K562 (cell line): ENCODE measurements around the gene VEGFB.

Source experiments
- POLR2A ChIP-seq: fragments of 450-650 bp; conservative IDR thresholded peaks from 2 replicates; pipeline ENCODE4 v1.6.1; 2016
- SP1 ChIP-seq: sonication (generic); formaldehyde crosslinking; IDR thresholded peaks from 2 replicates; pipeline ENCODE4 v1.8.1; 2022; ENCODE audit warnings: mild to moderate bottlenecking, missing genetic modification reagents
- TARDBP ChIP-seq: fragments of 450-650 bp; IDR thresholded peaks from 2 replicates; pipeline ENCODE4 v1.6.1; 2016
- TF ChIP-seq, protein P1 (sequence below), 3 experiments: IDR thresholded peaks in 2 of 3; conservative IDR thresholded peaks in 1 of 3; 2 replicates each; pipeline ENCODE4 v1.5.1; 2011 to 2012; ENCODE audit warnings: low read length in 3 of 3, mild to moderate bottlenecking in 3 of 3, control low read depth in 2 of 3, improper control_type of control experiment in 1 of 3, inconsistent platforms in 1 of 3, low read depth in 1 of 3, mixed read lengths in 1 of 3, moderate library complexity in 1 of 3; ENCODE audit not compliant: insufficient read depth in 2 of 3
- TF ChIP-seq, protein P2 (sequence below): fragments of 200-800 bp; sonication (Bioruptor generic); IDR thresholded peaks from 2 replicates; pipeline ENCODE4 v1.6.1; 2017; ENCODE audit warnings: missing genetic modification characterization, missing compliant biosample characterization
- TF ChIP-seq, protein P3 (sequence below): fragments of 250-450 bp; sonication (Bioruptor Pico); IDR thresholded peaks from 2 replicates; pipeline ENCODE4 v1.9.0; 2021; ENCODE audit warnings: mild to moderate bottlenecking
- TF ChIP-seq, protein P4 (sequence below): sonication (generic); formaldehyde crosslinking; IDR thresholded peaks from 2 replicates; pipeline ENCODE4 v1.8.1; 2022; ENCODE audit warnings: missing genetic modification reagents

DNA sequence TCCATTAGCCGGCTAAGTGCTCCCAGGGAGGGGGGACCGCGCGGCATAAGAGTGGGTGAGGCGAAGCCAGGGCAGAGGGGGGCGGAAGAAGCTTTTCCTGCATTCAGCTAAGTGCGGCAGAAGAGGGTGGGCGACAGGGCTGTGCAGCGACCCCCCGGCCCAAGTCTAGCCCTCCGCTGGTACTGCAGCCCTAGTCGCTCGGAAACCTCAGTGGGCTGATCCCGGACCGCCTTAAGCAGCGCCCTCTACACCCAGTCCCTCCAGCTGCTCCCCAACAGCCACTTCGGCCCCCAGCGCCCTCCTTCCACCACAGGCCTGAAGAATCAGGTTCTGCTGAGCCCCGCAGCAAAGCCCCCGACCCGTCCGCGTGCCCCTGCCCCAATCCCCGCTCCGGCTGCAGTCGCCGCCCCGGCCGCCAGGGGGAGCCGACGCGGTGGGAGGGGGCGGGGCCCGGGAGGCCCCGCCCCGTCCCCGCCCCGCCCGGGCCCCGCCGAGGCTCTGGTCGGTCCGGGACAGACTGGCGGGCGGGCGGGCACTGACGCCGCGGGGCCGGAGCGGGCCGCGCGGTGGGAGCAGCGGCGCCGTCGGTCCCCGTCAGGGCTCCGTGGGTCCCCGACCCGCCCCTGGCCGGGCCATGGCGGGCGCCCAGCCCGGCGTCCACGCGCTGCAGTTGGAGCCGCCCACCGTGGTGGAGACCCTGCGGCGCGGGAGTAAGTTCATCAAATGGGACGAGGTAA lies 16.8 kb downstream of the VEGFB start, which contains the start of gene PLCB3:
- TF ChIP-seq POLR2A, result peak; percentile 62
- peak; percentile 74 for TF ChIP-seq SP1 (CRISPR knock-in tag)
- no peak for TF ChIP-seq TARDBP
- TF ChIP-seq, protein P1, sequence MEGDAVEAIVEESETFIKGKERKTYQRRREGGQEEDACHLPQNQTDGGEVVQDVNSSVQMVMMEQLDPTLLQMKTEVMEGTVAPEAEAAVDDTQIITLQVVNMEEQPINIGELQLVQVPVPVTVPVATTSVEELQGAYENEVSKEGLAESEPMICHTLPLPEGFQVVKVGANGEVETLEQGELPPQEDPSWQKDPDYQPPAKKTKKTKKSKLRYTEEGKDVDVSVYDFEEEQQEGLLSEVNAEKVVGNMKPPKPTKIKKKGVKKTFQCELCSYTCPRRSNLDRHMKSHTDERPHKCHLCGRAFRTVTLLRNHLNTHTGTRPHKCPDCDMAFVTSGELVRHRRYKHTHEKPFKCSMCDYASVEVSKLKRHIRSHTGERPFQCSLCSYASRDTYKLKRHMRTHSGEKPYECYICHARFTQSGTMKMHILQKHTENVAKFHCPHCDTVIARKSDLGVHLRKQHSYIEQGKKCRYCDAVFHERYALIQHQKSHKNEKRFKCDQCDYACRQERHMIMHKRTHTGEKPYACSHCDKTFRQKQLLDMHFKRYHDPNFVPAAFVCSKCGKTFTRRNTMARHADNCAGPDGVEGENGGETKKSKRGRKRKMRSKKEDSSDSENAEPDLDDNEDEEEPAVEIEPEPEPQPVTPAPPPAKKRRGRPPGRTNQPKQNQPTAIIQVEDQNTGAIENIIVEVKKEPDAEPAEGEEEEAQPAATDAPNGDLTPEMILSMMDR (IDR thresholded peaks at IDR 0.05 in 2 of 3, conservative IDR thresholded peaks at IDR 0.05 in 1 of 3; ENCODE audit: insufficient read depth in 2 of 3, low read depth in 1 of 3, low read length in 3 of 3), result peak; percentile 60 to 78 (median 63)
- TF ChIP-seq, protein P2, sequence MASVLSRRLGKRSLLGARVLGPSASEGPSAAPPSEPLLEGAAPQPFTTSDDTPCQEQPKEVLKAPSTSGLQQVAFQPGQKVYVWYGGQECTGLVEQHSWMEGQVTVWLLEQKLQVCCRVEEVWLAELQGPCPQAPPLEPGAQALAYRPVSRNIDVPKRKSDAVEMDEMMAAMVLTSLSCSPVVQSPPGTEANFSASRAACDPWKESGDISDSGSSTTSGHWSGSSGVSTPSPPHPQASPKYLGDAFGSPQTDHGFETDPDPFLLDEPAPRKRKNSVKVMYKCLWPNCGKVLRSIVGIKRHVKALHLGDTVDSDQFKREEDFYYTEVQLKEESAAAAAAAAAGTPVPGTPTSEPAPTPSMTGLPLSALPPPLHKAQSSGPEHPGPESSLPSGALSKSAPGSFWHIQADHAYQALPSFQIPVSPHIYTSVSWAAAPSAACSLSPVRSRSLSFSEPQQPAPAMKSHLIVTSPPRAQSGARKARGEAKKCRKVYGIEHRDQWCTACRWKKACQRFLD (CRISPR knock-in tag), result no peak
- TF ChIP-seq, protein P3, sequence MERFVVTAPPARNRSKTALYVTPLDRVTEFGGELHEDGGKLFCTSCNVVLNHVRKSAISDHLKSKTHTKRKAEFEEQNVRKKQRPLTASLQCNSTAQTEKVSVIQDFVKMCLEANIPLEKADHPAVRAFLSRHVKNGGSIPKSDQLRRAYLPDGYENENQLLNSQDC (CRISPR knock-in tag), result no peak
- TF ChIP-seq, protein P4, sequence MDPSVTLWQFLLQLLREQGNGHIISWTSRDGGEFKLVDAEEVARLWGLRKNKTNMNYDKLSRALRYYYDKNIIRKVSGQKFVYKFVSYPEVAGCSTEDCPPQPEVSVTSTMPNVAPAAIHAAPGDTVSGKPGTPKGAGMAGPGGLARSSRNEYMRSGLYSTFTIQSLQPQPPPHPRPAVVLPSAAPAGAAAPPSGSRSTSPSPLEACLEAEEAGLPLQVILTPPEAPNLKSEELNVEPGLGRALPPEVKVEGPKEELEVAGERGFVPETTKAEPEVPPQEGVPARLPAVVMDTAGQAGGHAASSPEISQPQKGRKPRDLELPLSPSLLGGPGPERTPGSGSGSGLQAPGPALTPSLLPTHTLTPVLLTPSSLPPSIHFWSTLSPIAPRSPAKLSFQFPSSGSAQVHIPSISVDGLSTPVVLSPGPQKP, result no peak
